Transverse colon (tissue), 4 donors: ENCODE data around the gene SEBOX. TPM values are rescaled to one million over a fixed set of nuclear protein-coding genes. Genes with fewer than 3 reads are reported as not detected.

Source experiments
- DNase-seq: peaks from one replicate; pipeline ENCODE4 v3.0.0-alpha.2; 2019
- H3K27ac ChIP-seq, 4 donors: fragments of 200-600 bp; sonication (generic); 2 replicates each; pipeline ENCODE4 v1.5.1; 2016 to 2018; ENCODE audit warnings: inconsistent platforms in 4 of 4
- H3K27me3 ChIP-seq: fragments of 200-600 bp; sonication (generic); 2 replicates; pipeline ENCODE4 v1.5.1; 2017; ENCODE audit warnings: inconsistent platforms
- H3K36me3 ChIP-seq, 4 donors: fragments of 200-600 bp; sonication (generic); 2 replicates each; pipeline ENCODE4 v1.5.1; 2017 to 2019; ENCODE audit warnings: inconsistent platforms in 4 of 4
- H3K4me1 ChIP-seq, 4 donors: fragments of 200-600 bp; sonication (generic); 2 replicates each; pipeline ENCODE4 v1.5.1; 2017 to 2020; ENCODE audit warnings: inconsistent platforms in 4 of 4
- H3K4me3 ChIP-seq, 4 donors: fragments of 200-600 bp; sonication (generic); 1 replicate in 1 of 4; 2 replicates in 3 of 4; pipeline versions ENCODE4 v1.5.1 to v1.6.1; 2017 to 2019; ENCODE audit warnings: inconsistent platforms in 4 of 4
- H3K9me3 ChIP-seq, 2 donors: fragments of 200-600 bp; sonication (generic); 2 replicates each; pipeline ENCODE4 v1.5.1; 2017 to 2019; ENCODE audit warnings: inconsistent platforms in 2 of 2
- CTCF ChIP-seq, 5 experiments: fragments of 200-600 bp in 3 of 5; fragments of 450-650 bp in 2 of 5; sonication (generic) in 3 of 5; IDR thresholded peaks; 1 replicate in 2 of 5; 2 replicates in 3 of 5; pipeline ENCODE4 v1.5.1; 2016 to 2017; ENCODE audit warnings: antibody characterized with exemption in 5 of 5, inconsistent platforms in 3 of 5, mild to moderate bottlenecking in 2 of 5, moderate library complexity in 1 of 5
- EP300 ChIP-seq: sonication (generic); formaldehyde crosslinking; IDR thresholded peaks from one replicate; pipeline ENCODE4 v1.6.1; 2017; ENCODE audit warnings: antibody characterized with exemption, low read depth
- POLR2A ChIP-seq: fragments of 450-650 bp; IDR thresholded peaks from one replicate; pipeline ENCODE4 v1.6.1; 2016; ENCODE audit warnings: antibody characterized with exemption, mild to moderate bottlenecking, moderate library complexity
- POLR2AphosphoS5 ChIP-seq, 3 donors: sonication (generic); formaldehyde crosslinking; IDR thresholded peaks; one replicate each; pipeline ENCODE4 v1.6.1; 2016; ENCODE audit warnings: antibody characterized with exemption in 3 of 3
- WGBS, 2 donors: methylation state at CpG; one replicate each; pipeline ENCODE4 v1.1.5; 2018; ENCODE audit warnings: low coverage in 1 of 2; 5-methylcytosine and 5-hydroxymethylcytosine counted together
- in situ Hi-C, 4 donors: fragments of 200-750 bp; cut with MboI; loops; one replicate each; pipeline versions ENCODE4 v1.15.0 to v1.15.1; 2017; ENCODE audit warnings: low sequenced_read_pairs in 3 of 4, low pct_ligation_motif_present in 1 of 4, low pct_unique_long_range_greater_than_20kb in 1 of 4
- intact Hi-C: fragments of 100-400 bp; cut with DNase I; formaldehyde crosslinking; loops from one replicate; pipeline ENCODE4 v1.15.1; 2023; ENCODE audit warnings: low total_unique reads
- total RNA-seq, 4 donors: library from RNA; depleted of rRNA; stranded (reverse); fragments of >200 nt; gene quantifications; one replicate each; pipeline ENCODE4 v1.1.0, GENCODE V29; 2016

The SEBOX gene
- total RNA-seq, 4 donors from 2014 or later: not detected

- in situ Hi-C loops: no loop called here
- Histone ChIP-seq H3K4me1 (peaks cover 0 to under 1% (median 0%) of the 10 kb centered on the region in 4 donors), H3K4me3 (no peak overlapping the region), H3K27me3 (no peaks in the 10 kb centered on the region), H3K27ac (no peak overlapping the region), H3K9me3 (no peaks in the 10 kb centered on the region), H3K36me3 (peaks cover 0 to 28% (median 8%) of the 10 kb centered on the region in 4 donors)
- intact Hi-C loops: no loop called here
- DNase-seq: no peak
- 96 to 100% methylated on average over 2 of the region's 2 CpGs for WGBS, 2 donors
- TF ChIP-seq CTCF (IDR thresholded peaks at IDR 0.05) (no peak), EP300 (no peak), POLR2A (no peak), POLR2AphosphoS5 (IDR thresholded peaks at IDR 0.05) (no peak)
Observed at GRCh38 chr17:28390563-28390962, 25.6 kb upstream of the SEBOX start.

- TF ChIP-seq POLR2AphosphoS5 (IDR thresholded peaks at IDR 0.05) (no peak), POLR2A (no peak), CTCF (IDR thresholded peaks at IDR 0.05) (no peak), EP300 (no peak)
- Histone ChIP-seq H3K36me3 (peaks cover 0 to 28% (median 8%) of the 10 kb centered on the region in 4 donors), H3K27me3 (no peaks in the 10 kb centered on the region), H3K4me3 (no peak overlapping the region), H3K27ac (no peak overlapping the region), H3K9me3 (no peaks in the 10 kb centered on the region), H3K4me1 (peaks cover 0 to 5% (median 2%) of the 10 kb centered on the region in 4 donors)
- intact Hi-C loops (no loop called here), in situ Hi-C loops (no loop called here)
- 62 to 97% methylated on average over 1 of the region's 1 CpG for WGBS, 2 donors
- DNase-seq: no peak
Observed at GRCh38 chr17:28390141-28390540, 25.1 kb upstream of the SEBOX start.

GRCh38 chr17:28388106-28388505 lies 23.1 kb upstream of the SEBOX start:
- WGBS, 2 donors: 95% methylated on average over 10 of the region's 11 CpGs; no CpG with 5 or more reads in 1 of the 2 donors
- in situ Hi-C loops: no loop called here

GRCh38 chr17:28386391-28386790 lies 21.4 kb upstream of the SEBOX start:
- H3K4me1 ChIP-seq: peaks cover 0 to 16% (median 6%) of the 10 kb centered on the region in 4 donors
- in situ Hi-C loops (no loop called here), intact Hi-C loops (loop anchor here (5.0 kb wide), 1 partner anchor 1866 kb away; no protein-coding TSS in a partner anchor)
- TF ChIP-seq CTCF (IDR thresholded peaks at IDR 0.05) (no peak), POLR2A (no peak), POLR2AphosphoS5 (IDR thresholded peaks at IDR 0.05) (no peak), EP300 (no peak)
- no peak for DNase-seq
- no peak overlapping the region for H3K27ac ChIP-seq
- H3K27me3 ChIP-seq: no peaks in the 10 kb centered on the region
- no peak overlapping the region for H3K4me3 ChIP-seq
- H3K9me3 ChIP-seq: no peaks in the 10 kb centered on the region
- H3K36me3 ChIP-seq: peaks cover 0 to 28% (median 6%) of the 10 kb centered on the region in 4 donors

More at GRCh38 chr17:28388106-28388505, 23.1 kb upstream of the SEBOX start:
- Histone ChIP-seq H3K27ac (no peak overlapping the region), H3K36me3 (peaks cover 0 to 28% (median 8%) of the 10 kb centered on the region in 4 donors), H3K4me1 (peaks cover 0 to 13% (median 5%) of the 10 kb centered on the region in 4 donors), H3K4me3 (no peak overlapping the region), H3K9me3 (no peaks in the 10 kb centered on the region), H3K27me3 (no peaks in the 10 kb centered on the region)
- no peak for DNase-seq
- intact Hi-C loops: loop anchor here (5.0 kb wide), 1 partner anchor 1864 kb away; no protein-coding TSS in a partner anchor
- TF ChIP-seq POLR2A: no peak
- no peak for TF ChIP-seq POLR2AphosphoS5 (IDR thresholded peaks at IDR 0.05)
- TF ChIP-seq CTCF (IDR thresholded peaks at IDR 0.05): no peak
- no peak for TF ChIP-seq EP300
